Panc1 (cell line): ENCODE data around the gene PCDH1. TPM values are rescaled to one million over a fixed set of nuclear protein-coding genes. Genes with fewer than 3 reads are reported as not detected.

Source experiments
- ATAC-seq: fragments of 200-7000 bp; cut with Tn5 transposase; 2 replicates; pipeline ENCODE4 v1.9.1; 2020; ENCODE audit warnings: mild to moderate bottlenecking, moderate library complexity
- BruUV-seq: library from RNA; stranded (reverse); fragments of 400-500 nt; replicated peaks from 2 replicates; lab custom pipeline; 2021; lab: Mats Ljungman, UMichigan
- CTCF ChIA-PET: fragments of 300-600 bp; sonication (Branson Sonifier 250); formaldehyde crosslinking; loops from one replicate; lab custom pipeline; 2022; ENCODE audit warnings: antibody characterized with exemption; lab: Charles Lee
- POLR2A ChIA-PET: fragments of 300-600 bp; sonication (Branson Sonifier 250); formaldehyde crosslinking; loops from one replicate; lab custom pipeline; 2022; ENCODE audit warnings: antibody characterized with exemption; lab: Charles Lee
- DNase-seq: peaks from one replicate; pipeline ENCODE4 v3.0.0-alpha.2; 2010; ENCODE audit warnings: low read depth, low spot score
- H3K27ac ChIP-seq: 2 replicates; pipeline ENCODE4 v1.5.1; 2011; ENCODE audit warnings: mild to moderate bottlenecking, low read length, inconsistent platforms
- H3K27me3 ChIP-seq: fragments of 200-500 bp; sonication (Bioruptor generic); 2 replicates; pipeline ENCODE4 v1.6.0; 2014; ENCODE audit warnings: low read length, inconsistent platforms; ENCODE audit not compliant: control insufficient read depth, insufficient read depth
- H3K36me3 ChIP-seq: fragments of 200-500 bp; sonication (Bioruptor generic); 2 replicates; pipeline ENCODE4 v1.5.1; 2014; ENCODE audit warnings: inconsistent platforms, mild to moderate bottlenecking, low read length, moderate library complexity; ENCODE audit not compliant: control insufficient read depth, insufficient read depth
- H3K4me1 ChIP-seq: 2 replicates; pipeline ENCODE4 v1.5.1; 2011; ENCODE audit warnings: inconsistent platforms, mild to moderate bottlenecking, low read length, moderate library complexity; ENCODE audit not compliant: control insufficient read depth, insufficient read depth
- H3K4me3 ChIP-seq, 2 experiments: 2 replicates each; pipeline ENCODE4 v1.5.1; 2011 to 2012; ENCODE audit warnings: low read depth in 2 of 2, low read length in 2 of 2, mild to moderate bottlenecking in 2 of 2, inconsistent platforms in 1 of 2, moderate library complexity in 1 of 2
- H3K9me3 ChIP-seq: fragments of 200-500 bp; sonication (Bioruptor generic); 2 replicates; pipeline ENCODE4 v1.5.1; 2014; ENCODE audit warnings: low read depth, mild to moderate bottlenecking, inconsistent platforms, low read length, moderate library complexity; ENCODE audit not compliant: control insufficient read depth, insufficient read depth
- POLR2AphosphoS5 ChIP-seq: IDR thresholded peaks from 2 replicates; pipeline ENCODE4 v1.6.1; 2012; ENCODE audit warnings: mild to moderate bottlenecking, low read depth, low read length, moderate library complexity
- in situ Hi-C: cut with HindIII; loops from 2 replicates; pipeline ENCODE4 v1.10.0; 2016; ENCODE audit warnings: low sequenced_read_pairs, low pct_unique_long_range_greater_than_20kb
- intact Hi-C: fragments of 100-400 bp; cut with micrococcal nuclease; formaldehyde crosslinking; loops from one replicate; pipeline ENCODE4 v1.10.0; 2022; ENCODE audit not compliant: unreplicated experiment
- total RNA-seq: library from RNA; stranded (reverse); gene quantifications from one replicate; pipeline ENCODE4 v1.2.1, GENCODE V29; 2021; ENCODE audit not compliant: unreplicated experiment
- TF ChIP-seq, protein P1 (sequence below), 2 experiments: IDR thresholded peaks; 2 replicates each; pipeline ENCODE4 v1.6.1; 2011 to 2012; ENCODE audit warnings: low read depth in 2 of 2, control low read depth in 1 of 2, low read length in 1 of 2, mild to moderate bottlenecking in 1 of 2, moderate library complexity in 1 of 2; ENCODE audit not compliant: insufficient read depth in 1 of 2
- TF ChIP-seq, protein P2 (sequence below): fragments of 450-650 bp; IDR thresholded peaks from 2 replicates; pipeline ENCODE4 v1.5.1; 2017; ENCODE audit warnings: mild to moderate bottlenecking

The PCDH1 gene
- total RNA-seq, 1 experiment from 2014 or later: 9.0 TPM

DNA sequence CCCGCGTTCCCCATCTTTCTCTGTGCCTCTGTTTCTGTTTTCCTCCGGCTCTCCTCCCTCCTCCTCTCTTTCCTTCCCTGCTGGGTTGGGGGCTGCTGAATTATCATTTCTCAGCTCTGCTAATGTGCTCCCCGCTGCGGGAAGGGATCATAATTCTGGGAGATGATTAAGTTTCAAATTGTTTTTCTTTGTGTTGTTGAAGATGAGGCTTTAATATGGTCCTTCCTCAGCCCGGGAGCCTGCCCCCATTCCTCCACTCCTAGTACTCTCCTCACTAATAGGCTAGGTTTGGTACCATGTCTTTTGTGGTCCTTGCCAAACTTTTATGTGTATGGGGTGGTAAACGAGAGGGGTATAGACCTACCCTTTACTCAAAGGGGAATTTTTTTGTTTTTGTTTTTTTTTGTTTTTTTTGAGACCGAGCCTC is 5.7 kb upstream of the PCDH1 start:
- intact Hi-C loops (no loop called here), in situ Hi-C loops (no loop called here)
- no peak overlapping the region for H3K4me3 ChIP-seq
- ChIA-PET POLR2A (no interaction called here), CTCF (interaction anchor here (1.0 kb wide), 1 partner anchor 77 kb away, joined by 3 read pairs; no protein-coding TSS in a partner anchor)
- H3K27ac ChIP-seq: no peak overlapping the region
- no peak for ATAC-seq
- TF ChIP-seq, protein P1, sequence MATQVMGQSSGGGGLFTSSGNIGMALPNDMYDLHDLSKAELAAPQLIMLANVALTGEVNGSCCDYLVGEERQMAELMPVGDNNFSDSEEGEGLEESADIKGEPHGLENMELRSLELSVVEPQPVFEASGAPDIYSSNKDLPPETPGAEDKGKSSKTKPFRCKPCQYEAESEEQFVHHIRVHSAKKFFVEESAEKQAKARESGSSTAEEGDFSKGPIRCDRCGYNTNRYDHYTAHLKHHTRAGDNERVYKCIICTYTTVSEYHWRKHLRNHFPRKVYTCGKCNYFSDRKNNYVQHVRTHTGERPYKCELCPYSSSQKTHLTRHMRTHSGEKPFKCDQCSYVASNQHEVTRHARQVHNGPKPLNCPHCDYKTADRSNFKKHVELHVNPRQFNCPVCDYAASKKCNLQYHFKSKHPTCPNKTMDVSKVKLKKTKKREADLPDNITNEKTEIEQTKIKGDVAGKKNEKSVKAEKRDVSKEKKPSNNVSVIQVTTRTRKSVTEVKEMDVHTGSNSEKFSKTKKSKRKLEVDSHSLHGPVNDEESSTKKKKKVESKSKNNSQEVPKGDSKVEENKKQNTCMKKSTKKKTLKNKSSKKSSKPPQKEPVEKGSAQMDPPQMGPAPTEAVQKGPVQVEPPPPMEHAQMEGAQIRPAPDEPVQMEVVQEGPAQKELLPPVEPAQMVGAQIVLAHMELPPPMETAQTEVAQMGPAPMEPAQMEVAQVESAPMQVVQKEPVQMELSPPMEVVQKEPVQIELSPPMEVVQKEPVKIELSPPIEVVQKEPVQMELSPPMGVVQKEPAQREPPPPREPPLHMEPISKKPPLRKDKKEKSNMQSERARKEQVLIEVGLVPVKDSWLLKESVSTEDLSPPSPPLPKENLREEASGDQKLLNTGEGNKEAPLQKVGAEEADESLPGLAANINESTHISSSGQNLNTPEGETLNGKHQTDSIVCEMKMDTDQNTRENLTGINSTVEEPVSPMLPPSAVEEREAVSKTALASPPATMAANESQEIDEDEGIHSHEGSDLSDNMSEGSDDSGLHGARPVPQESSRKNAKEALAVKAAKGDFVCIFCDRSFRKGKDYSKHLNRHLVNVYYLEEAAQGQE (IDR thresholded peaks at IDR 0.05; ENCODE audit: insufficient read depth in 1 of 2, low read depth in 2 of 2, low read length in 1 of 2): no peak
- TF ChIP-seq POLR2AphosphoS5: no peak
- no peak for DNase-seq
- H3K27me3 ChIP-seq: peaks cover 16% of the 10 kb centered on the region
- H3K4me1 ChIP-seq: no peaks in the 10 kb centered on the region
- H3K36me3 ChIP-seq: no peaks in the 10 kb centered on the region
- no peaks in the 10 kb centered on the region for H3K9me3 ChIP-seq
- no TSS peak for BruUV-seq

DNA sequence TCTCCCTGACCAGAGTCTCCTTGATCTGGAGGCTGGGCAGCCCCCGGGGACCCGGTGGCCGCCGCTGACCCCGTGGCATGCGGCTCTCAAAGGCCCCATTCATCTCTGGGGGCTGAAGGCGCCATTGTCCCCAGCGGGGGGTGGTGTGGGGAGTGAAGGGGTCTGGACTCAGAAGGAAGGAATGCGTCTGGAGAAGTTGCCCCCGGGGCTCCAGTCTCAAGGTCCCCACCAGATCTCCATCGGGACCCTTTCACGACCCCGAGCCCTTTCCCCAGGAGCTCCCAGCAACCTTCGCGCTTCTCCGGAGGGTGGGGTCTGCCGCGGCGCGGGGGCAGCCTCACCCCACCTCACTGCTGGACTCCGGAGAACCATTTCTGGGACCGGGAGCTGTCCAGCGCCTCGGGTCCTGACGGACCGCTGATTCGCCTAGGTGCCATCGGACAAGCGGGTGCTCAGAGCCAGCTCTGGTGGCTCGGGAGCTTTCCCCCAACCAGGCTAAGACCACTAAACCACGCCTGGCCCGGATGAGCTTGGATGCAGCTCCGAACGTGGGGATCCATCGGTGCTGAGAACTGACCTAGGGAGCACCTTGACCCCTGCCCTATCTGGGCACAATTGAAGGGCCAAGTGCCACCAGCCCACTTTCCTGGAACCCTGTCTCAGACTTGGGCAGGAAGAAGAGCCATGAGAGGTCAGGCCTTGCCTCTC is 5.1 kb upstream of the PCDH1 start:
- ATAC-seq (no peak), DNase-seq (no peak)
- Histone ChIP-seq H3K27me3 (peaks cover 16% of the 10 kb centered on the region), H3K27ac (no peak overlapping the region), H3K36me3 (no peaks in the 10 kb centered on the region), H3K4me1 (no peaks in the 10 kb centered on the region), H3K9me3 (no peaks in the 10 kb centered on the region), H3K4me3 (no peak overlapping the region)
- ChIA-PET CTCF (interaction anchor here (0.6 kb wide), 1 partner anchor 8 kb away, joined by 3 read pairs; no protein-coding TSS in a partner anchor), POLR2A (interaction anchor here (0.7 kb wide), 1 partner anchor 156 kb away, joined by 8 read pairs; no protein-coding TSS in a partner anchor)
- in situ Hi-C loops: no loop called here
- TF ChIP-seq, protein P2, sequence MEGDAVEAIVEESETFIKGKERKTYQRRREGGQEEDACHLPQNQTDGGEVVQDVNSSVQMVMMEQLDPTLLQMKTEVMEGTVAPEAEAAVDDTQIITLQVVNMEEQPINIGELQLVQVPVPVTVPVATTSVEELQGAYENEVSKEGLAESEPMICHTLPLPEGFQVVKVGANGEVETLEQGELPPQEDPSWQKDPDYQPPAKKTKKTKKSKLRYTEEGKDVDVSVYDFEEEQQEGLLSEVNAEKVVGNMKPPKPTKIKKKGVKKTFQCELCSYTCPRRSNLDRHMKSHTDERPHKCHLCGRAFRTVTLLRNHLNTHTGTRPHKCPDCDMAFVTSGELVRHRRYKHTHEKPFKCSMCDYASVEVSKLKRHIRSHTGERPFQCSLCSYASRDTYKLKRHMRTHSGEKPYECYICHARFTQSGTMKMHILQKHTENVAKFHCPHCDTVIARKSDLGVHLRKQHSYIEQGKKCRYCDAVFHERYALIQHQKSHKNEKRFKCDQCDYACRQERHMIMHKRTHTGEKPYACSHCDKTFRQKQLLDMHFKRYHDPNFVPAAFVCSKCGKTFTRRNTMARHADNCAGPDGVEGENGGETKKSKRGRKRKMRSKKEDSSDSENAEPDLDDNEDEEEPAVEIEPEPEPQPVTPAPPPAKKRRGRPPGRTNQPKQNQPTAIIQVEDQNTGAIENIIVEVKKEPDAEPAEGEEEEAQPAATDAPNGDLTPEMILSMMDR: no peak
- TF ChIP-seq, protein P1 (IDR thresholded peaks at IDR 0.05; ENCODE audit: insufficient read depth in 1 of 2, low read depth in 2 of 2, low read length in 1 of 2): peak; percentile 93 to 95
- intact Hi-C loops: no loop called here
- no TSS peak for BruUV-seq
